ENCODE data around the gene ABCG5.

ABCG5 gene

GRCh38 chr2:43803113-43803512 lies 35.5 kb downstream of the ABCG5 start:
- DNase-seq = no peak

DNA sequence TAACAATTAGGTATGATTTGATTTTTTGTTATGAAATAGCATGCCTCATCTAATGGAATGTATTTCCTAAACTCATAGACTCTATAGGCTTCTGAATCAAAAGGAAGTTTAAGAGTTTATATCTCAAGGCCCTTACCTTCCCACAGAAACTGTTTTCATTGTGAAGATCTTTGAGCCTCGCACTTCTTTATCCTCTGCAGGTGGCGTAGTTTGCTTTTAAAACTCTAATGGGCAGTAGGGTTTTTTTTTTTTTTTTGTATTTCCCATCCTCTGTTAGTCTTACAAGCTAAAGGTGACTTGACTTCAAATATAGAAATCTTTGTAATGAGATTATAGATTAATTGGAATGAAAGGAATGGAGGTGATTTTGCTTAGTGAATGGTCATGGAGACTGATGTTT lies 36.5 kb downstream of the ABCG5 start:
- no peak for DNase-seq

DNA sequence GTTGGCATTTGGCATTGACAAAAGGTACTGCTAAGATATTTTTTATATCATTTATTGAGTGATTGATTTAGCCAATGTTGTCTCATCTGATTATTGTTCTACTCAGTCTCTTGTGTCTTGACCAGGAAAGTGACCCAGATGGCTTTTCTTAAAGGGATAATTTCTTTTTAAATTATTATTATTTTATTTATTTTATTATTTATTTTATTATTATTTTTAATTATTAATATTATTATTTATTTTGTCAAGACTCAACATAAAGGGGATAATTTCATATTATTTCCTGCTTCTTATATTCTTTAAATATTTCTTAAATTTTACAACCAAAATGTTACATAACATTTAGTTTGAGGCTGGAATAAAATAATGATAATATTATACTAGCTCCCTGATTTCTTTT lies 37.7 kb downstream of the ABCG5 start:
- no peak for DNase-seq

GRCh38 chr2:43798300-43798699 lies 40.3 kb downstream of the ABCG5 start:
- peak in 1 of 3 donors; percentile 18 for DNase-seq

DNA sequence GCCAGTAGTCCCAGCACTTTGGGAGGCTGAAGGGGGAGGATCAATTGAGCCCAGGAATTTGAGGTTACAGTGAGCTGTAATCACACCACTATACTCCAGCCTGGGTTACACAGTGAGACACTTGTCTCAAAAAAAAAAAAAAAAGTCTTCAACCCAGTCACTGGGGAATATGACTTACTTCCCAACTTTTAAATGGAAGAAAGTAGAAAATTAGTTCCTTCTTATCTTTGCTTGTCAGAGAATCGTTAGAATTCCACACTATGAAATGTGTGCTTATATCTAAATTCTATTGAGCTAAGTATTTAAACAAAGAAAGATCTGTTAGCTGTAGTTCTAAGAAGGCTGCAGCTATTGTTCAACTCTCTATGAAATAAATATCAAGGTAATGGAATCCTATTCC lies 42.4 kb downstream of the ABCG5 start:
- DNase-seq = no peak

GRCh38 chr2:43794956-43795355 lies 43.7 kb downstream of the ABCG5 start:
- no peak for DNase-seq

- DNase-seq = no peak
Measured at GRCh38 chr2:43792653-43793052, 46.0 kb downstream of the ABCG5 start.

- no peak for DNase-seq
Measured at GRCh38 chr2:43791035-43791765, 47.4 kb downstream of the ABCG5 start.

DNA sequence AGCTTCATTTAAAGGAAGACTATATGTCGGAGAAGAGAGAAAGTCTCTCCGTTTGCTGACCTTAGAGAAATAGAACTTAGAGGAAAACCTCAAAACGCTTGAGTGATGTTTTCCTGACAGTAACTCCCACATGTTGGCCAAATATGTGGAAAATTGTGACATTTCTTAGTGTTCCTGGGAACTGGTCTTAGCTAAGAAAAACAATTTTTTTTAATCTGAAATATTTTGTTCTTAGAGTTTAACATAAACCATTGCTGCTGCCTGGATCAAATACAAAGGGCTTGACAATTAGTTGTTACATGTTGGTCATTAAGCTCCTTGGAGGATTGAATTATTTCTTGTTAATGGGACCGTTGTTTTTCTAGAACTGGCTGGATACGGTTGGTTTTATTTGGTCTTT lies 48.5 kb downstream of the ABCG5 start:
- no peak for DNase-seq

DNA sequence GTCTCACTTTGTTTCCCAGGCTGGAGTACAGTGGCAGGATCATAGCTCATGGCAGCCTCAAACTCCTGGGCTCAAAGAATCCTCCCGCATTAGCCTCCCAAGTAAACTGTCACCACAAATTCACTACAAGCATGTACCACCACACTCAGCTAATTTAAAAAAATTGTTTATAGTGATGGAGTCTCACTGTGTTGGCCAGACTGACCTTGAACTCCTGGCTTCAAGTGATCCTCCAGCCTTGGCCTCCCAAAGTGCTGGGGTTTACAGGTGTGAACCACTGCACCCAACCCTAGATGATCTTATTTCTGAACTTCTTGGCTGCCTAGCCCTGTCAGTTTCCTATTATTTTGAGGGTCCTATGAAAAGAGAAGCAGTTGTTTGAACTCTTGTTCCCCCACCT lies 50.0 kb downstream of the ABCG5 start:
- no peak for DNase-seq

- DNase-seq = no peak
Measured at GRCh38 chr2:43787895-43788294, 50.7 kb downstream of the ABCG5 start.

- DNase-seq = no peak
Measured at GRCh38 chr2:43778233-43778632, 60.4 kb downstream of the ABCG5 start.

DNA sequence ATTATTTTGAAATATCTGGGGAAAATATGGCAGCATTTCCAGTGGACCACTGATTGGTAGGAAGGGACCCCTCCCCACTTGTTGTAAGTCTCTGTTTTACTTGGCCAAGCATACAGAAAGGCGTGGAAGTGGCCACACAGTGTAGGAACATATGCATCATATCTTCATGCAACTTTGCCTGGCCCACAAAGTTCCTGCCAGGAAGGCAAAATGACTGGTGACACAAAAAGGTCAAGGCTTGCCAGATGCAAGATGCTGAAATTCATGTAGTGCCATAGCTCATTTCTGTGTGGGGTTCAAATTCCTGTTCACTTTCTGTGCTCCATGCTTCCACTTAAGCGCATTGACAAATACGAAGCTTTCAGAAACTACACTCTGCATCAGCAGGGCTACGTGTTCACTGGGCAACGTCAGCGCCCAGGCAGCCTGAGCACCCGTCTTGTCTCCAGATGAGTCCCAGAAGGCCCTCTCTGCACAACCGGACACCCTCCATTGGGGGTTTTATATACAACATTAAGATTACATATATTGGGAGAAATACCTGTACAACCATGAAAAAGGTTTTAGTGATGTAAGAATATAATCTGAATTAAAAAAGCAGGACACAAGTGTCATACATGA lies 61.2 kb downstream of the ABCG5 start:
- no peak for DNase-seq

GRCh38 chr2:43776324-43776723 lies 62.3 kb downstream of the ABCG5 start:
- DNase-seq = no peak

DNA sequence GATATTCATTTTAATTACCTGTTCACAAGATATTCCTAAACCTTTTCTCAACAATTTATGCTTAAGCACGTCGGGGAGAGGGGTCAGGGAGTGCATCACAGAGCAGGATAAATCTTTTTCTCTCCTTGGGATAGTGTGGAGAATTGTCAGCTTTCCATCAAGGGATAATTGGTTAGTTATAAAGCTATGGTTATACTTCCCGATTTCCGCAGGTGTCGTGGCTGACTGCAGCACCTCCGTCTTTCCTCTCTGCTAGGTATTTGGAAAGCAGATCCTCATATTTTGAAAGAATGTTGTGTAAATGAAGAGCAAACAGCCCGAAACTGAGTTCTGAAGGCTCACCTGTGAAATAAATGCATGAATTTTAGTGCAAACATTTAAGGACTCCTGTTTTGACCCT lies 64.0 kb downstream of the ABCG5 start:
- no peak for DNase-seq

- peak; percentile 92 to 94 (median 94) for DNase-seq
Measured at GRCh38 chr2:43773876-43774613, 64.6 kb downstream of the ABCG5 start, which contains the start of gene DYNC2LI1. TSS of gene DYNC2LI1 (plus strand) at chr2:43774039. CDS start at chr2:43774139, 100 bp downstream.

GRCh38 chr2:43766006-43766405 lies 72.6 kb downstream of the ABCG5 start:
- no peak for DNase-seq

DNA sequence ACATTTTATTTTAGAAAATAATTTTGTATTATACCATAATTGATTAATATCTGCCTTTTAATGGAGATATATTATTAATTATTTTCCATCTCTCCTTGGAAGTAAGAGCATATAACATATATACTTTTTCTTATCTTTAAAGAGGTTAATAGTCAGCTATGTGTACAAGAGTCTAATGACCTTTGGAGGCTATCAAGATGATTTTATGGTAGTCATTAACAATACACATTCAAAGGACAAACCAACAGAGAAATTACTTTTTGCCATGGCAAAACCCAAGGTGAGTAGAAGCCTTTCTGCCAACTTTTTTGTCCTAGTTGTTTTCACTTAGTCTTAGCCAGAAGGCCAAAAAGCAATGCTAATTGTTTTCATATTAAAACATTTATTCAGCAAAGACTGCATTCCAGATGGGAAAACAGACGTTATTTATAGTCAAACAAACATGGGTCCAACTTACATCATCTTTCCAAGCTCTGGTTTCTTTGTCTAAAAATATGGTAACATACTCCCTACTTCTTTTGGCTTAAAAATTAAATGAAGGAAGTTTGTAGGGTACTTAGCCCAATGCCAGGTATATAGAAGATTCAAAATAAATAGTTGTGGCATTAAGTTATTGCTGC lies 74.4 kb downstream of the ABCG5 start:
- DNase-seq = no peak

- no peak for DNase-seq
Measured at GRCh38 chr2:43763091-43763490, 75.5 kb downstream of the ABCG5 start.

Measured in suppressor macrophage treated with lipopolysaccharide for 1 hour (primary cell).